Right atrium auricular region (tissue), 2 donors: ENCODE results near the gene MYO3B. TPM values are rescaled to one million over a fixed set of nuclear protein-coding genes. Genes with fewer than 3 reads are reported as not detected.

ENCODE experiments used
- DNase-seq: peaks from one replicate; pipeline ENCODE4 v3.0.0-alpha.2; 2019; ENCODE audit warnings: low spot score
- H3K27ac ChIP-seq, 2 donors: fragments of 200-600 bp; sonication (generic); 1 replicate in 1 of 2; 2 replicates in 1 of 2; pipeline ENCODE4 v1.5.1; 2016 to 2019
- H3K27me3 ChIP-seq, 2 donors: fragments of 200-600 bp; sonication (generic); one replicate each; pipeline versions ENCODE4 v1.5.1 to v1.6.0; 2017 to 2019
- H3K36me3 ChIP-seq: fragments of 200-600 bp; sonication (generic); one replicate; pipeline ENCODE4 v1.5.1; 2016
- H3K4me1 ChIP-seq, 2 donors: fragments of 200-600 bp; sonication (generic); one replicate each; pipeline versions ENCODE4 v1.5.1 to v1.6.0; 2017 to 2019
- H3K4me3 ChIP-seq, 2 donors: fragments of 200-600 bp; sonication (generic); 1 replicate in 1 of 2; 2 replicates in 1 of 2; pipeline ENCODE4 v1.5.1; 2017 to 2019; ENCODE audit warnings: mild to moderate bottlenecking in 1 of 2, moderate library complexity in 1 of 2
- H3K9me3 ChIP-seq, 2 donors: fragments of 200-600 bp; sonication (generic); one replicate each; pipeline ENCODE4 v1.5.1; 2019
- total RNA-seq, 2 donors: library from RNA; depleted of rRNA; stranded (reverse); fragments of >200 nt; gene quantifications; one replicate each; pipeline ENCODE4 v1.1.0, GENCODE V29; 2016
- TF ChIP-seq, protein P1 (sequence below), 2 donors: fragments of 200-600 bp; sonication (generic); IDR thresholded peaks; one replicate each; pipeline ENCODE4 v1.5.1; 2019; ENCODE audit warnings: antibody characterized with exemption in 2 of 2

MYO3B gene
- total RNA-seq, 2 donors from 2014 or later = not detected

DNA sequence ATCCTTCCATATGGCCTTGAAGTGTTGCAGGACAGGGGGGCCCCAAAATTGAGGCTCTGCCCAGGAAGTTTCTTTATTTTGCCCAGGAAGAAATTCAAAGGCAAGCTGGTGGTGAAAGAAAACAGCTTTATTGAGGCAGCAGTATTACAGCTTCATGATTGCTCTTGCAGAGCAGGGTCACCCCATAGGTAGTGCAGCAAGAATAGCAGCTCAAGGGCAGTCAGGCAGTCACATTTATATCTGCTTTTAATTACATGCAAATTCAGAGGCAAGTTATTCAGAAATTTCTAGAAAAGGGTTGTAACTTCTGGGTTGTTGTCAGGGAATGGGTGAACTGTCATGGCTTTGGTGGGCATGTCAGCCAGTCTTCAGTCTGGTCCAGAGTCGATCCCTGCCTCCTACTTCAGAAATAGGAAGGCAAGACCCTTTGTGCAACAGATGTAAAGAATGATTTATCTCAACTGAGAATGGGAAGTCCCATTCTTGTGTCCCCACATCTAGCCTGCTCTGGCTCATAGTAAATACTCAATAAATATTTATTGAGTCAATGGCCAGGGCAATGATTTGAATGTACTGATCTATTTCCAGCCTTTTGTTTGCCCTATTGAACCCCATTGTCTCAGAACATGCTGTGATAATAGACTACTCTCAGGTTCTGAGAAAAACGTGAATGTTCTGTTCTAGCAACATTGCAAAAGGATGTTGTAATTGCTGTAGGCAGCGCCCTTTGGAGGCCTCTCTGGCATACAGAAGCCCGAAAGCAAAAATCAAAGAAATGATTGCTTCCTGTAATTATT lies 129.8 kb downstream of the MYO3B start:
- TF ChIP-seq, protein P1, sequence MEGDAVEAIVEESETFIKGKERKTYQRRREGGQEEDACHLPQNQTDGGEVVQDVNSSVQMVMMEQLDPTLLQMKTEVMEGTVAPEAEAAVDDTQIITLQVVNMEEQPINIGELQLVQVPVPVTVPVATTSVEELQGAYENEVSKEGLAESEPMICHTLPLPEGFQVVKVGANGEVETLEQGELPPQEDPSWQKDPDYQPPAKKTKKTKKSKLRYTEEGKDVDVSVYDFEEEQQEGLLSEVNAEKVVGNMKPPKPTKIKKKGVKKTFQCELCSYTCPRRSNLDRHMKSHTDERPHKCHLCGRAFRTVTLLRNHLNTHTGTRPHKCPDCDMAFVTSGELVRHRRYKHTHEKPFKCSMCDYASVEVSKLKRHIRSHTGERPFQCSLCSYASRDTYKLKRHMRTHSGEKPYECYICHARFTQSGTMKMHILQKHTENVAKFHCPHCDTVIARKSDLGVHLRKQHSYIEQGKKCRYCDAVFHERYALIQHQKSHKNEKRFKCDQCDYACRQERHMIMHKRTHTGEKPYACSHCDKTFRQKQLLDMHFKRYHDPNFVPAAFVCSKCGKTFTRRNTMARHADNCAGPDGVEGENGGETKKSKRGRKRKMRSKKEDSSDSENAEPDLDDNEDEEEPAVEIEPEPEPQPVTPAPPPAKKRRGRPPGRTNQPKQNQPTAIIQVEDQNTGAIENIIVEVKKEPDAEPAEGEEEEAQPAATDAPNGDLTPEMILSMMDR (IDR thresholded peaks at IDR 0.05) = no peak
- Histone ChIP-seq H3K27me3 (no peaks in the 10 kb centered on the region), H3K36me3 (no peaks in the 10 kb centered on the region), H3K9me3 (no peaks in the 10 kb centered on the region), H3K4me3 (no peak overlapping the region), H3K27ac (no peak overlapping the region), H3K4me1 (no peaks in the 10 kb centered on the region)
- no peak for DNase-seq

DNA sequence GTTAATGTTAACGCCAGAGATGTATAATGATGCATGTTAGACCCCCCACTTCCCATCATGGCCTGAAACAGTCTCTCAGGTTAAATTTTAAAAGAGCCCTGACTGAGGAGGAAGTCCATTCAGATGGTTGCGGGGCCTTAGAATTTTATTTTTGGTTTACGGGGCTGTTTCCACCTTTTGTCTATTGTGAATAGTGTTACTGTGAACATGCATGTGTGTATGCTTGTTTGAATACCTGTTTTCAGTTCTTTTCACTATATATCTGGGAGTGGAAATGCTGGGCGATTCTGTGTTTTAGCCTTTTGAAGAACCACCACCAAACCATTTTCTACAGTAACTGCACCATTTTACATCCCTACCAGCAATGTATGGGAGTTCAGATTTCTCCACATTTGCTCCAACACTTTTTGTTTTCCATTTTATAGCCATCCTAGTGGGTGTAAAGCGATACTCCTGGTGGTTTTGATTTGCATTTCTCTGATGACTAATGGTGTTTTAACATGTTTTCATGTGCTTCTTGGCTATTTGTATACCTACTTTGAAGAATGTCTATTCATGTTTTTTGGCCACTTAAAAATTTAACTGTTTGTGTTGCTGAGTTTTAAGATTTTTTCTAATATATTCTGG lies 133.0 kb downstream of the MYO3B start:
- no peaks in the 10 kb centered on the region for H3K4me1 ChIP-seq
- no peak for DNase-seq
- no peaks in the 10 kb centered on the region for H3K27me3 ChIP-seq
- H3K9me3 ChIP-seq = no peaks in the 10 kb centered on the region
- TF ChIP-seq, protein P1 (IDR thresholded peaks at IDR 0.05) = no peak
- no peaks in the 10 kb centered on the region for H3K36me3 ChIP-seq
- H3K4me3 ChIP-seq = no peak overlapping the region
- no peak overlapping the region for H3K27ac ChIP-seq

DNA sequence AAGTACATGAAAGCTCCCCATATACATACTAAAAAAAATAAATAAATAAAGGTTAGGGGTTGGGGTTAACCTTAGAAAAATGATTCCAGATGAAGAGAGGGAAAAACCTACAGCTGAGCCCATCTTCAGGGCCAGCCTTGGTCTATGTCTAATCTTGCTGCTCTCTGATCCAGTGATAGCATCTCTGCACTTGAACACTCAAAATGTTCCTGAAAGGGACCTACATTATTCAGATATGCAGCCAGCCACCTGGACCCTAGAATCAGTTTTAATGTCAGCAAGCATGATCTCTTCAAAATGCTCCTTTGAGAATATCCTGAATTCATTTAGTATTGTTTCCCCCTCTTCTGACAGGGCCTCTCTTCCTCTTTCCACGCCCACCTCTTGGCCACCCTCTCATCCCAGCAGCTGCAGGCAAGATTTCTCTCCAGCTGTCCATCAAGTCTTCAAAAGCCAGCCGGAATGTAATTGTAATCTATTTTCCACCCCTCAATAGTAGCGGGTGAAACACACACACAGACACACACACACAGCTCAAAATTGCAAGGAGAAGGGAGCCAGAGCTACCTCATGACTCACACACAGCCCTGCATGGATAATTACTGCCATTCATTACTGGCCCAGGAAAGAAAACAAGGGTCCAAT lies 135.5 kb downstream of the MYO3B start:
- Histone ChIP-seq H3K4me1 (no peaks in the 10 kb centered on the region), H3K27ac (no peak overlapping the region), H3K27me3 (no peaks in the 10 kb centered on the region), H3K36me3 (no peaks in the 10 kb centered on the region), H3K9me3 (no peaks in the 10 kb centered on the region), H3K4me3 (no peak overlapping the region)
- TF ChIP-seq, protein P1 (IDR thresholded peaks at IDR 0.05) = no peak
- DNase-seq = no peak

DNA sequence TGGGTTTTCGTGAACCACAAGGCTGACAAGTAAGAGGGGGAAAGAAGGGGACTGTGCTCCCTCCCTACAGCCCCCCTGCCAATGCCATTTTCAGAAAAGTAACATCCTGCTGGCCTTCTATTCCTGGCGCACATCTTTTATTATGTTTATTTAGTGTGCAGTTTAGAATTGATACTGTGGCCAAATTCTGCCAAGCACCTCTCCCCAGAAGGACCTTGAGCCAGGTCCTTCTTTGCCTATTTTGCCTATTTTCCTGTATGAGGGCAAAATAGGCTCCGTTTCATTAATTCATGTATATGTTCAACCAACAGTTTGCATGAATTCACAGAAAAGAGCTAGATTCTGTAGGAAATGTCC lies 136.0 kb downstream of the MYO3B start:
- no peak for DNase-seq
- Histone ChIP-seq H3K27ac (no peak overlapping the region), H3K4me3 (no peak overlapping the region), H3K4me1 (no peaks in the 10 kb centered on the region), H3K9me3 (no peaks in the 10 kb centered on the region), H3K27me3 (no peaks in the 10 kb centered on the region), H3K36me3 (no peaks in the 10 kb centered on the region)
- TF ChIP-seq, protein P1 (IDR thresholded peaks at IDR 0.05) = no peak

DNA sequence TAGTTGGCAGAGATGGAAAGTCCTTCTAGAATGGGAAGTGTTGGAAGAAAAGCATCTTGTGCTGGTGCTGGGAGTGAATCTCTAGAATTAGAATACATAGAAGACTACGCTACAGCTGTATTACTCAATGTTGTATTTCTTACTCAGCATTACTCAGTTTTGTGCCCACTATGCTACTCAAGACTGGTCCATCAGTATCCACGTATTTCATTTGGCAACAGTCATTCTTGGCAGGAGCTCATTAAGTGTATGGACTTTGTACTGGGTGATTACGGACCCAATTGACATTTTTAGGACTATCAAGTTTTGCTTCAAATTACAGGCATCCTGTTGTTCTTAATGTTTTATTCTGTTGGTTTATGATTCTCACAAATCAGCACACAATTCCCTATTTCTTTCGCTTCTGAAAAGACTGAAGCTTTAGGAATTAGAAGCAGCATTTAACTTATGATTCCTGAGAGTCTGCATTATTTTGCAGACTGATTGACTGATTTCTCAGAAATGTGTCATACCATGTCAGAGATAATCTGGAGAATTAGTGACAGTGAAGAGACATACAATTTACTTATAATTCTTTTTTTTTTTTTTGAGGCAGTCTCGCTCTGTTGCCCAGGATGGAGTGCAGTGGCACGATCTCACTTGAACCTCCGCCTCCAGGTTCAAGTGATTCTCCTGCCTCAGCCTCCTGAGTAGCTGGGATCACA lies 136.9 kb downstream of the MYO3B start:
- no peaks in the 10 kb centered on the region for H3K4me1 ChIP-seq
- TF ChIP-seq, protein P1 (IDR thresholded peaks at IDR 0.05) = no peak
- no peak overlapping the region for H3K27ac ChIP-seq
- no peak for DNase-seq
- H3K36me3 ChIP-seq = no peaks in the 10 kb centered on the region
- no peak overlapping the region for H3K4me3 ChIP-seq
- no peaks in the 10 kb centered on the region for H3K27me3 ChIP-seq
- H3K9me3 ChIP-seq = peaks cover 0 to 1% of the 10 kb centered on the region in 2 donors
